ENCODE measurements around the gene LFNG. TPM values are rescaled to one million over a fixed set of nuclear protein-coding genes. Genes with fewer than 3 reads are reported as not detected.
A peak's percentile ranks its signal among the peaks of the same experiment; 100 is the strongest.

Gene LFNG, protein sequence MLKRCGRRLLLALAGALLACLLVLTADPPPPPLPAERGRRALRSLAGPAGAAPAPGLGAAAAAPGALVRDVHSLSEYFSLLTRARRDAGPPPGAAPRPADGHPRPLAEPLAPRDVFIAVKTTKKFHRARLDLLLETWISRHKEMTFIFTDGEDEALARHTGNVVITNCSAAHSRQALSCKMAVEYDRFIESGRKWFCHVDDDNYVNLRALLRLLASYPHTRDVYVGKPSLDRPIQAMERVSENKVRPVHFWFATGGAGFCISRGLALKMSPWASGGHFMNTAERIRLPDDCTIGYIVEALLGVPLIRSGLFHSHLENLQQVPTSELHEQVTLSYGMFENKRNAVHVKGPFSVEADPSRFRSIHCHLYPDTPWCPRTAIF
- 87.4 and 95.8 TPM in 2 replicates for total RNA-seq

DNA sequence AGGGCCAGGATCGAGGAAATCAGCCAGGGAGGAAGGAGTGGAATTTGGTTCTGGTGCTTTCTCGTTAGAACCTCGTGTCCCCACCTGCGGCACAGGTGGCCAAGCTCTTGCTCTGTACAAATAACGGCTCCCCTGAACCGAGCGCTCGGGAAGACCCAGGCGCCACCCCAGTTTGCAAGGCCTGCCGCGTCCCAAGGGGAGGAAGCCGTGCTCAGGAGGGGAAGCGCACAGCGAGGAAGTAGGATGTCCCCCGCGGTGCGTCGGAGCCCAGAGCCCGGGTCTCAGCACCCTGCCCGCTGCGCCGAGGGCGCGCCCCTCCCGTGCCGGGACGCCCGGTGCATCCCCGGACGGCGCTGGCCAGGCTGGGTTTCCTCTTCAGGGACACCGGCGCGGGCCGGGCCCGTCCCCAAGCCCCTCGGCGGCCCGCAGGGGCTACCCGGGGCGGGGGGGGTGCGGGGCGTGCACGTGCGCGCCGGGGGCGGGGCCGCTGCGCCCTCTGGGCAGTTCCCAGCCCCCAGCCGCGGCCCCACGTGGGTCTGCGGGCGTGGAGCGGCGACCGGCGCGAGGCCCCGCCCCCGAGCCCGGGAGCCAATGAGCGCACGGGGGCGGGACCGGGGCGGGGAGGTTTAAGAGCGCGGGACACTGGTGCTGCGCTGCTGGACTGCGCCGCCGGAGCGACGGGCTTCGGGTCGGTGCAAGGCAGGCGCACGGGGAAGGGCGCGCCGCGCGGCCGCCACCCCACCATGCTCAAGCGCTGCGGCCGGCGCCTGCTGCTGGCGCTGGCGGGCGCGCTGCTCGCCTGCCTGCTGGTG is at the start of gene LFNG:
Gene LFNG (plus strand): TSS at position 656 of the 812 bp plus-strand sequence. CDS start 88 bp downstream, at position 744.
- DNase-seq (peak; percentile 94), ATAC-seq (ENCODE audit: low read depth) (peak; percentile 75)
- ChIA-PET POLR2A (interaction anchor here (0.6 to 6.9 kb wide), 10 partner anchors 9 to 119 kb away, joined by 3 to 240 read pairs (median 6); partner anchors contain the start of gene BRAT1), CTCF (interaction anchor here (1.3 kb wide), 1 partner anchor 8 kb away, joined by 8 read pairs; no protein-coding TSS in a partner anchor)
- peaks cover 25% of the 10 kb centered on the region for H3K36me3 Mint-ChIP-seq (ENCODE audit: low read depth)
- peak within 1 kb of the TSS; percentile 87 for H3K27ac Mint-ChIP-seq
- H3K27me3 Mint-ChIP-seq: no peaks in the 10 kb centered on the region
- TF ChIP-seq, protein P1, sequence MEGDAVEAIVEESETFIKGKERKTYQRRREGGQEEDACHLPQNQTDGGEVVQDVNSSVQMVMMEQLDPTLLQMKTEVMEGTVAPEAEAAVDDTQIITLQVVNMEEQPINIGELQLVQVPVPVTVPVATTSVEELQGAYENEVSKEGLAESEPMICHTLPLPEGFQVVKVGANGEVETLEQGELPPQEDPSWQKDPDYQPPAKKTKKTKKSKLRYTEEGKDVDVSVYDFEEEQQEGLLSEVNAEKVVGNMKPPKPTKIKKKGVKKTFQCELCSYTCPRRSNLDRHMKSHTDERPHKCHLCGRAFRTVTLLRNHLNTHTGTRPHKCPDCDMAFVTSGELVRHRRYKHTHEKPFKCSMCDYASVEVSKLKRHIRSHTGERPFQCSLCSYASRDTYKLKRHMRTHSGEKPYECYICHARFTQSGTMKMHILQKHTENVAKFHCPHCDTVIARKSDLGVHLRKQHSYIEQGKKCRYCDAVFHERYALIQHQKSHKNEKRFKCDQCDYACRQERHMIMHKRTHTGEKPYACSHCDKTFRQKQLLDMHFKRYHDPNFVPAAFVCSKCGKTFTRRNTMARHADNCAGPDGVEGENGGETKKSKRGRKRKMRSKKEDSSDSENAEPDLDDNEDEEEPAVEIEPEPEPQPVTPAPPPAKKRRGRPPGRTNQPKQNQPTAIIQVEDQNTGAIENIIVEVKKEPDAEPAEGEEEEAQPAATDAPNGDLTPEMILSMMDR (IDR thresholded peaks at IDR 0.05): no peak
- H3K4me1 Mint-ChIP-seq: peaks cover 49% of the 10 kb centered on the region
- intact Hi-C loops (cut with micrococcal nuclease): loop anchor here (1.0 to 2.0 kb wide), 4 partner anchors 8 to 165 kb away; partner anchors contain the start of genes EIF3B and TTYH3
- H3K4me3 Mint-ChIP-seq: peak within 1 kb of the TSS; percentile 96
- H3K9me3 Mint-ChIP-seq: no peaks in the 10 kb centered on the region

DNA sequence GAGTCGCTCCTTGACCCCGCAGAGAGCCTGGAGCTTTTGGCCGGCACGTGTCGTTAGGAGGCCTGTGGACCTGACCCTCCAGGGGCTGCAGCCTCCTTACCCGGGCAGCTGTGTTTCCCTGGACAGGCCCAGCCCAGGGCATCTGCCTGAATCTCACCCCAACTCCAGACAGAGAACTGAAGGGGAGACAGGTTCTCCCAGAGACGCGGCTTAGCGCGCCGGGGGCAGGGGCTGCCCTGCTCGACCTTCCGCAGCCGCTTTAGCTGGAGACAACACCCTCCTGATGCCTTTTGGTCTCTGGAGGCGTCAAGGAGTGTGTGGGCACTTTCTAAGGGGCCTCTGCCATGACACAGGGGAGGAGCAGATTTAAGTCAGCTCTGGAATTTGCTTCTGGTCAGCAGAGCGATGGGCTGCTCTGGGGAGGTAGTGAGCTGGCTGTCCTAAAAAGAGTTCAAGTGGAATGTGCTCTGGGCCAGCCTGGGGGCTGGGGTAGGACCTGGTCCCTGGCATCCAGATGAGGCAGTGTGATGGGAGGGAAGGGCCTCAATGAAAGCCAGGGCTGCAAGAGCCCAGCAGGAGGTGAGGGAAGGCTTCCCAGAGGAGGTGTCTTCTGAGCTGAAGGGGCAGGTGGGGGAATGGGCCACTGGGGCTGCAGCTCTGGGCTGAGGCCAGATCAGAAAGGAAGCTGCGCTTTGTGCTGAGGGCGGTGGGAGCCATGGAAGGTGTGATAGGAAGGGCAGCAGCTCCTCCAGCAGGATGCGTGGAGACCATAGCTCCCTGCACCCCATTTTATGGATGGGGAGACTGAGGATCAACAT is 49.2 kb upstream of the LFNG start:
- ChIA-PET CTCF (interaction anchor here (0.5 to 3.6 kb wide), 6 partner anchors 10 to 663 kb away, joined by 3 to 51 read pairs (median 3); no protein-coding TSS in a partner anchor), POLR2A (no interaction called here)
- no peaks in the 10 kb centered on the region for H3K36me3 Mint-ChIP-seq (ENCODE audit: low read depth)
- H3K27ac Mint-ChIP-seq: no peak overlapping the region
- no peak for DNase-seq
- TF ChIP-seq, protein P1 (IDR thresholded peaks at IDR 0.05): no peak
- no peak for ATAC-seq (ENCODE audit: low read depth)
- peaks cover 4% of the 10 kb centered on the region for H3K27me3 Mint-ChIP-seq
- H3K4me1 Mint-ChIP-seq: peaks cover 5% of the 10 kb centered on the region
- no peak overlapping the region for H3K4me3 Mint-ChIP-seq
- H3K9me3 Mint-ChIP-seq: no peaks in the 10 kb centered on the region
- intact Hi-C loops (cut with micrococcal nuclease): no loop called here

DNA sequence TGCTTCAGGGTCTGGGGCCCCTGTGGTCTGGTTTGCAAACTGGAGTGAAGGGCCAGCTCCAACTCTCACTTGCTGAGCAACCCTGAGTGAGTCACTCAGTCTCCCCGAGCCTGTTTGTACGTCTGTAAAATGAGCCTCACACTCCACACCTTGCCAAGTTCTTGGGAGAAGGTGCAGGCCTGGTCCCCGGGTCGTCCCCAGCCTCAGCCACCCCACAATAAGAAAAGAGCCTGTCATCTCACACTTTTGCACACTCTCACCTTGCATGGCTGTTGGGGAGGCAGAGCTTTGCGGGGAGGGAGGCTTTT is 48.6 kb upstream of the LFNG start:
- Mint-ChIP-seq H3K9me3 (no peaks in the 10 kb centered on the region), H3K27me3 (peaks cover 4% of the 10 kb centered on the region), H3K4me3 (no peak overlapping the region), H3K27ac (no peak overlapping the region), H3K36me3 (ENCODE audit: low read depth) (no peaks in the 10 kb centered on the region), H3K4me1 (peaks cover 5% of the 10 kb centered on the region)
- TF ChIP-seq, protein P1 (IDR thresholded peaks at IDR 0.05): no peak
- DNase-seq: no peak
- intact Hi-C loops (cut with micrococcal nuclease): no loop called here
- ChIA-PET CTCF (interaction anchor here (0.7 to 3.6 kb wide), 4 partner anchors 12 to 662 kb away, joined by 3 to 51 read pairs (median 8); no protein-coding TSS in a partner anchor), POLR2A (no interaction called here)
- no peak for ATAC-seq (ENCODE audit: low read depth)

DNA sequence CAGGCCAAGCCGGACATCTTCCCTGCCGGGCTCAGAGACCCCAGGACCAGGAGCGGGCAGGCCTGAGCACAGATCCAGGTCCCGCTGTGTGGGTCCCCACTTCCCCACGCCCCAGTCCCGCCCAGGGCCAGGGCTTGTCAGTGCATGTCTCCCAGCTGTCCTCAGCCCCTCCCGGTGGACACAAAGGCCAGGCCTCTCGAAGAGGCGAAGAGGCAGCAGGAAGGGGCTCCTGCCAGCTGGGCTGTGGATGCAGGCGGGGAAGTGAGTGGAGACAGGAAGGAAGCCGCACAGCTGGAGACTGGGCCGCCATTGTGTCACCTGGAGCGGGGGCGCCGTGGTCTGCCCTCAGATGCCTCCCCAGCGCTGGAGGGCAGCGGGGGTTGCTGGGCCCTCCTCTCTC is 48.2 kb upstream of the LFNG start:
- Mint-ChIP-seq H3K4me3 (no peak overlapping the region), H3K9me3 (no peaks in the 10 kb centered on the region), H3K4me1 (peaks cover 4% of the 10 kb centered on the region), H3K27ac (no peak overlapping the region), H3K36me3 (ENCODE audit: low read depth) (no peaks in the 10 kb centered on the region), H3K27me3 (peaks cover 4% of the 10 kb centered on the region)
- DNase-seq (no peak), ATAC-seq (ENCODE audit: low read depth) (no peak)
- CTCF ChIA-PET: interaction anchor here (3.5 to 3.6 kb wide), 2 partner anchors 20 to 239 kb away, joined by 12 to 51 read pairs; no protein-coding TSS in a partner anchor
- POLR2A ChIA-PET: no interaction called here
- TF ChIP-seq, protein P1 (IDR thresholded peaks at IDR 0.05): no peak
- intact Hi-C loops (cut with micrococcal nuclease): no loop called here
